GM12878 (cell line): Measurements from ENCODE around the gene TAS1R2.

ENCODE experiments used
- ATF3 ChIP-seq: IDR thresholded peaks from 2 replicates; pipeline ENCODE4 v1.6.1; 2011; ENCODE audit warnings: low read depth, mild to moderate bottlenecking, low read length, moderate library complexity, borderline replicate concordance; ENCODE audit errors: extremely low read depth
- CTCF ChIP-seq, 3 experiments: IDR thresholded peaks in 2 of 3; conservative IDR thresholded peaks in 1 of 3; 2 replicates each; pipeline ENCODE4 v1.5.1; 2011; ENCODE audit warnings: low read depth in 3 of 3, low read length in 3 of 3, mild to moderate bottlenecking in 3 of 3, control low read depth in 2 of 3, moderate library complexity in 2 of 3, inconsistent platforms in 1 of 3, mixed read lengths in 1 of 3; ENCODE audit not compliant: control insufficient read depth in 2 of 3, insufficient read depth in 1 of 3; ENCODE audit errors: extremely low read depth in 1 of 3
- EP300 ChIP-seq, 2 experiments: fragments of 150-350 bp in 1 of 2; IDR thresholded peaks; 2 replicates each; pipeline ENCODE4 v1.6.1; 2011 to 2012; ENCODE audit warnings: low read depth in 2 of 2, low read length in 2 of 2, borderline replicate concordance in 1 of 2, improper control_type of control experiment in 1 of 2, inconsistent platforms in 1 of 2; ENCODE audit not compliant: control insufficient read depth in 1 of 2
- ETV6 ChIP-seq, 2 experiments: fragments of 450-650 bp in 1 of 2; IDR thresholded peaks in 1 of 2; conservative IDR thresholded peaks in 1 of 2; 2 replicates each; pipeline ENCODE4 v1.6.1; 2014; ENCODE audit warnings: antibody characterized with exemption in 1 of 2, borderline replicate concordance in 1 of 2, low read depth in 1 of 2, mild to moderate bottlenecking in 1 of 2, moderate library complexity in 1 of 2
- EZH2 ChIP-seq: IDR thresholded peaks from 2 replicates; pipeline ENCODE4 v1.6.1; 2012; ENCODE audit warnings: low read depth, mild to moderate bottlenecking, control low read depth, inconsistent platforms, low read length, borderline replicate concordance; ENCODE audit not compliant: control insufficient read depth
- GABPA ChIP-seq: IDR thresholded peaks from 2 replicates; pipeline ENCODE4 v1.6.1; 2014; ENCODE audit warnings: antibody characterized with exemption, low read depth, mild to moderate bottlenecking, inconsistent platforms
- NBN ChIP-seq: fragments of 450-650 bp; IDR thresholded peaks from 2 replicates; pipeline ENCODE4 v1.6.1; 2016
- POLR2AphosphoS5 ChIP-seq: IDR thresholded peaks from 2 replicates; pipeline ENCODE4 v1.6.1; 2011; ENCODE audit warnings: mild to moderate bottlenecking, low read length, inconsistent platforms
- REST ChIP-seq: IDR thresholded peaks from 2 replicates; pipeline ENCODE4 v1.6.1; 2012; ENCODE audit warnings: mild to moderate bottlenecking, low read depth, low read length
- RFX5 ChIP-seq: IDR thresholded peaks from 2 replicates; pipeline ENCODE4 v1.6.1; 2011; ENCODE audit warnings: low read depth, low read length, improper control_type of control experiment
- SRF ChIP-seq, 2 experiments: IDR thresholded peaks; 2 replicates each; pipeline ENCODE4 v1.6.1; 2011; ENCODE audit warnings: low read depth in 2 of 2, low read length in 2 of 2, mild to moderate bottlenecking in 1 of 2, moderate library complexity in 1 of 2
- TARDBP ChIP-seq: IDR thresholded peaks from 2 replicates; pipeline ENCODE4 v1.6.1; 2016; ENCODE audit warnings: borderline replicate concordance
- YY1 ChIP-seq: IDR thresholded peaks from 2 replicates; pipeline ENCODE4 v1.6.1; 2011; ENCODE audit warnings: low read depth, mild to moderate bottlenecking, low read length
- TF ChIP-seq, protein P1 (sequence below): fragments of 150-350 bp; IDR thresholded peaks from 2 replicates; pipeline ENCODE4 v1.6.1; 2016; ENCODE audit warnings: low read depth, low read length

DNA sequence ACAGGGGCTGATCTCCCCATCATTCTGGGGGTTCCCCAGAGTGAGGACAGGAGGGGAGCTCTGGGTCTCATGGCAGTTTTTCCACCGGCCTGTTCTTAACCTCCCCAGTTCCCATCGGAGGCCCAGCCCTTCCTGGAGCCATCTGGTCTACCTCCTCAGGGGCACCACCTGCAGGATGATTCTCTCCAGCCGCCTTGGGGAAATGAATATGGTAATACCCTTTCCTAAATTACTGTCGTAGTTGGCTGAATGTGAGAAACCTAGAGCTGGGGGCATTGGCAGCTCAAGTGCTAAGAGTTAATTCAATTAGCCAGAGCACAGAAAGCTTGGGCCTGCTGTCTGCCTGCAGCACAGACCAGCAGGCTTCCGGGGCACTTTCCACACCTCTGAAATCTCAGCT is 64.9 kb downstream of the TAS1R2 start:
- no peak for TF ChIP-seq GABPA
- TF ChIP-seq, protein P1, sequence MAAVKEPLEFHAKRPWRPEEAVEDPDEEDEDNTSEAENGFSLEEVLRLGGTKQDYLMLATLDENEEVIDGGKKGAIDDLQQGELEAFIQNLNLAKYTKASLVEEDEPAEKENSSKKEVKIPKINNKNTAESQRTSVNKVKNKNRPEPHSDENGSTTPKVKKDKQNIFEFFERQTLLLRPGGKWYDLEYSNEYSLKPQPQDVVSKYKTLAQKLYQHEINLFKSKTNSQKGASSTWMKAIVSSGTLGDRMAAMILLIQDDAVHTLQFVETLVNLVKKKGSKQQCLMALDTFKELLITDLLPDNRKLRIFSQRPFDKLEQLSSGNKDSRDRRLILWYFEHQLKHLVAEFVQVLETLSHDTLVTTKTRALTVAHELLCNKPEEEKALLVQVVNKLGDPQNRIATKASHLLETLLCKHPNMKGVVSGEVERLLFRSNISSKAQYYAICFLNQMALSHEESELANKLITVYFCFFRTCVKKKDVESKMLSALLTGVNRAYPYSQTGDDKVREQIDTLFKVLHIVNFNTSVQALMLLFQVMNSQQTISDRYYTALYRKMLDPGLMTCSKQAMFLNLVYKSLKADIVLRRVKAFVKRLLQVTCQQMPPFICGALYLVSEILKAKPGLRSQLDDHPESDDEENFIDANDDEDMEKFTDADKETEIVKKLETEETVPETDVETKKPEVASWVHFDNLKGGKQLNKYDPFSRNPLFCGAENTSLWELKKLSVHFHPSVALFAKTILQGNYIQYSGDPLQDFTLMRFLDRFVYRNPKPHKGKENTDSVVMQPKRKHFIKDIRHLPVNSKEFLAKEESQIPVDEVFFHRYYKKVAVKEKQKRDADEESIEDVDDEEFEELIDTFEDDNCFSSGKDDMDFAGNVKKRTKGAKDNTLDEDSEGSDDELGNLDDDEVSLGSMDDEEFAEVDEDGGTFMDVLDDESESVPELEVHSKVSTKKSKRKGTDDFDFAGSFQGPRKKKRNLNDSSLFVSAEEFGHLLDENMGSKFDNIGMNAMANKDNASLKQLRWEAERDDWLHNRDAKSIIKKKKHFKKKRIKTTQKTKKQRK: no peak
- TF ChIP-seq RFX5: no peak
- TF ChIP-seq CTCF (IDR thresholded peaks at IDR 0.05 in 2 of 3, conservative IDR thresholded peaks at IDR 0.05 in 1 of 3; ENCODE audit: control insufficient read depth in 2 of 3, extremely low read depth in 1 of 3, insufficient read depth in 1 of 3, low read depth in 3 of 3, low read length in 3 of 3): no peak
- TF ChIP-seq EP300 (IDR thresholded peaks at IDR 0.05; ENCODE audit: borderline replicate concordance in 1 of 2, control insufficient read depth in 1 of 2, low read depth in 2 of 2, low read length in 2 of 2): no peak
- TF ChIP-seq POLR2AphosphoS5: no peak
- TF ChIP-seq SRF (IDR thresholded peaks at IDR 0.05; ENCODE audit: low read depth in 2 of 2, low read length in 2 of 2): no peak
- no peak for TF ChIP-seq ATF3
- TF ChIP-seq YY1: no peak
- TF ChIP-seq EZH2: no peak
- no peak for TF ChIP-seq REST
- TF ChIP-seq NBN: no peak
- no peak for TF ChIP-seq ETV6 (conservative IDR thresholded peaks at IDR 0.05 in 1 of 2, IDR thresholded peaks at IDR 0.05 in 1 of 2; ENCODE audit: borderline replicate concordance in 1 of 2, low read depth in 1 of 2)
- TF ChIP-seq TARDBP: no peak
